Measurements from ENCODE around the gene BANF2. TPM values are rescaled to one million over a fixed set of nuclear protein-coding genes. Genes with fewer than 3 reads are reported as not detected.

The BANF2 gene
- total RNA-seq, 1 experiment from 2014 or later, result not detected

DNA sequence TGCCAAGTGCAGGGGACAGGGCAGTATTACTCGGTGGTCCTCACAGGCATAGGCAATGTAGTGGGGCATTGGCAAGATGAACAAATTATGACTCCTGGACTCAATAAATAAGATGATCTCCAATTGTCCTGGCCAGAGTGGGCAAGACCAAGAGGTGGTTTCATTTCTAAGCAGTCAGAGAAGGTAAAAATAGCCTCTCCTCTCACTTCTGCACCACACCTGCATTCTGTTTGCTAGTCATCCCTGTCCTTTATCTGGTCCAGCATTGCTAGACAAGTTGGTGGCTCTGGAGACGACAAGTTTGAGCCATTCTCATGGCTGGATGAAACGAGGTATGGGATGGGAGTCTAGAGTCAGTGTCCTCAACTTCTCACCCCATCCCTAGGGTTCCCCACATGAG, 83.0 kb downstream of the BANF2 start (continued):
- TF ChIP-seq YY1 (IDR thresholded peaks at IDR 0.05; ENCODE audit: extremely low read depth, insufficient replicate concordance, low read depth, low read length) (no peak), POLR2A (IDR thresholded peaks at IDR 0.05; ENCODE audit: borderline replicate concordance, extremely low read depth, insufficient read depth, insufficient read length) (no peak), ATF3 (IDR thresholded peaks at IDR 0.05) (no peak)

DNA sequence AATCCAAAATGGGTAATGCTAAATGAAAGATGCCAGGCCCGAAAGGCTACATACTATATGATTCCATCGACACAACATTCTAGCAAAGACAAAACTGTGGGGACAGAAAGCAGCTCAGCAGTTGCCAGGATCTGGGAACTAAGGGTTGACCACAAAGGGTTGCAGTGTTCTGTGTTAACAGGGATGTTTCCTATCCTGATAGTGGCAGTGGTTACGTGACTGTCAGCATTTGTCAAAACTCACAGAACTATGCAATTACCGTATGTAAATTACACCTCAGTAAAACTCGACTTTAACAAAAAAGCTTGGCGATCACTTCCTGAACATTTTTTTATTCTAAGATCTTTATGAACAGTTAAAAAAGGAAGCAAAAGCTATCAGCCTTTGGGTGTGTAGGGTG, 83.9 kb downstream of the BANF2 start:
- BruUV-seq (replicated peaks), result no TSS peak
- no peak overlapping the region for H3K27ac ChIP-seq (ENCODE audit: low read depth, low read length)
- no peaks in the 10 kb centered on the region for H4K20me1 ChIP-seq (ENCODE audit: insufficient read depth)
- no peaks in the 10 kb centered on the region for H3K4me1 ChIP-seq (ENCODE audit: control insufficient read depth in 1 of 2, insufficient read depth in 2 of 2, low read length in 2 of 2)
- H3K9me2 ChIP-seq (ENCODE audit: insufficient read depth), result no peaks in the 10 kb centered on the region
- intact Hi-C loops (cut with micrococcal nuclease), result no loop called here
- no peak overlapping the region for H3K4me3 ChIP-seq (replicated peaks in 1 of 2; ENCODE audit: low read depth in 1 of 2, low read length in 2 of 2)
- no peaks in the 10 kb centered on the region for H3K9me3 ChIP-seq (ENCODE audit: control insufficient read depth in 1 of 2, insufficient read depth in 1 of 2, low read depth in 1 of 2, low read length in 2 of 2)
- CTCF ChIA-PET, result interaction anchor here (1.6 kb wide), 1 partner anchor 101 kb away, joined by 3 read pairs; the partner anchor contains the start of gene RRBP1
- RAD21 ChIA-PET (ENCODE audit: low non-redundant PET in 1 of 2, low total read pairs in 2 of 2, uncharacterized antibody in 2 of 2, unreplicated experiment in 2 of 2), result no interaction called here
- H3K9ac ChIP-seq (ENCODE audit: low read length), result no peak overlapping the region
- no peaks in the 10 kb centered on the region for H3K36me3 ChIP-seq (ENCODE audit: control insufficient read depth in 1 of 2, insufficient read depth in 2 of 2, low read length in 2 of 2)
- DNase-seq (ENCODE audit: low read depth, low spot score) (no peak), ATAC-seq (no peak)
- H2AFZ ChIP-seq (ENCODE audit: low read depth, low read length, poor library complexity, severe bottlenecking), result no peak overlapping the region
- TF ChIP-seq JUND (IDR thresholded peaks at IDR 0.05) (no peak), SP1 (IDR thresholded peaks at IDR 0.05; ENCODE audit: low read depth) (no peak), CEBPB (IDR thresholded peaks at IDR 0.05; ENCODE audit: low read depth) (no peak), RAD21 (IDR thresholded peaks at IDR 0.05; ENCODE audit: low read depth) (no peak), ELF1 (IDR thresholded peaks at IDR 0.05; ENCODE audit: borderline replicate concordance, low read depth) (no peak), POLR2AphosphoS5 (IDR thresholded peaks at IDR 0.05; ENCODE audit: low read depth, low read length) (no peak), SIN3A (IDR thresholded peaks at IDR 0.05; ENCODE audit: low read depth) (no peak), CBX3 (IDR thresholded peaks at IDR 0.05; ENCODE audit: low read depth) (no peak), POLR2A (IDR thresholded peaks at IDR 0.05; ENCODE audit: borderline replicate concordance, extremely low read depth, insufficient read depth, insufficient read length) (no peak), ZBTB33 (IDR thresholded peaks at IDR 0.05; ENCODE audit: extremely low read depth, insufficient replicate concordance, low read length) (no peak), ZFX (IDR thresholded peaks at IDR 0.05) (no peak), EZH2phosphoT487 (IDR thresholded peaks at IDR 0.05; ENCODE audit: borderline replicate concordance) (no peak), EGR1 (IDR thresholded peaks at IDR 0.05; ENCODE audit: low read depth) (no peak), FOSL1 (IDR thresholded peaks at IDR 0.05; ENCODE audit: low read depth) (no peak), SRF (IDR thresholded peaks at IDR 0.05; ENCODE audit: low read depth) (no peak)
- TF ChIP-seq, protein P1, sequence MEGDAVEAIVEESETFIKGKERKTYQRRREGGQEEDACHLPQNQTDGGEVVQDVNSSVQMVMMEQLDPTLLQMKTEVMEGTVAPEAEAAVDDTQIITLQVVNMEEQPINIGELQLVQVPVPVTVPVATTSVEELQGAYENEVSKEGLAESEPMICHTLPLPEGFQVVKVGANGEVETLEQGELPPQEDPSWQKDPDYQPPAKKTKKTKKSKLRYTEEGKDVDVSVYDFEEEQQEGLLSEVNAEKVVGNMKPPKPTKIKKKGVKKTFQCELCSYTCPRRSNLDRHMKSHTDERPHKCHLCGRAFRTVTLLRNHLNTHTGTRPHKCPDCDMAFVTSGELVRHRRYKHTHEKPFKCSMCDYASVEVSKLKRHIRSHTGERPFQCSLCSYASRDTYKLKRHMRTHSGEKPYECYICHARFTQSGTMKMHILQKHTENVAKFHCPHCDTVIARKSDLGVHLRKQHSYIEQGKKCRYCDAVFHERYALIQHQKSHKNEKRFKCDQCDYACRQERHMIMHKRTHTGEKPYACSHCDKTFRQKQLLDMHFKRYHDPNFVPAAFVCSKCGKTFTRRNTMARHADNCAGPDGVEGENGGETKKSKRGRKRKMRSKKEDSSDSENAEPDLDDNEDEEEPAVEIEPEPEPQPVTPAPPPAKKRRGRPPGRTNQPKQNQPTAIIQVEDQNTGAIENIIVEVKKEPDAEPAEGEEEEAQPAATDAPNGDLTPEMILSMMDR (IDR thresholded peaks at IDR 0.05 in 2 of 3, conservative IDR thresholded peaks at IDR 0.05 in 1 of 3; ENCODE audit: borderline replicate concordance in 1 of 3, insufficient read depth in 1 of 3, low read depth in 2 of 3, low read length in 2 of 3), result no peak
- TF ChIP-seq, protein P2, sequence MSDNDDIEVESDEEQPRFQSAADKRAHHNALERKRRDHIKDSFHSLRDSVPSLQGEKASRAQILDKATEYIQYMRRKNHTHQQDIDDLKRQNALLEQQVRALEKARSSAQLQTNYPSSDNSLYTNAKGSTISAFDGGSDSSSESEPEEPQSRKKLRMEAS (IDR thresholded peaks at IDR 0.05), result no peak
- TF ChIP-seq, protein P3, sequence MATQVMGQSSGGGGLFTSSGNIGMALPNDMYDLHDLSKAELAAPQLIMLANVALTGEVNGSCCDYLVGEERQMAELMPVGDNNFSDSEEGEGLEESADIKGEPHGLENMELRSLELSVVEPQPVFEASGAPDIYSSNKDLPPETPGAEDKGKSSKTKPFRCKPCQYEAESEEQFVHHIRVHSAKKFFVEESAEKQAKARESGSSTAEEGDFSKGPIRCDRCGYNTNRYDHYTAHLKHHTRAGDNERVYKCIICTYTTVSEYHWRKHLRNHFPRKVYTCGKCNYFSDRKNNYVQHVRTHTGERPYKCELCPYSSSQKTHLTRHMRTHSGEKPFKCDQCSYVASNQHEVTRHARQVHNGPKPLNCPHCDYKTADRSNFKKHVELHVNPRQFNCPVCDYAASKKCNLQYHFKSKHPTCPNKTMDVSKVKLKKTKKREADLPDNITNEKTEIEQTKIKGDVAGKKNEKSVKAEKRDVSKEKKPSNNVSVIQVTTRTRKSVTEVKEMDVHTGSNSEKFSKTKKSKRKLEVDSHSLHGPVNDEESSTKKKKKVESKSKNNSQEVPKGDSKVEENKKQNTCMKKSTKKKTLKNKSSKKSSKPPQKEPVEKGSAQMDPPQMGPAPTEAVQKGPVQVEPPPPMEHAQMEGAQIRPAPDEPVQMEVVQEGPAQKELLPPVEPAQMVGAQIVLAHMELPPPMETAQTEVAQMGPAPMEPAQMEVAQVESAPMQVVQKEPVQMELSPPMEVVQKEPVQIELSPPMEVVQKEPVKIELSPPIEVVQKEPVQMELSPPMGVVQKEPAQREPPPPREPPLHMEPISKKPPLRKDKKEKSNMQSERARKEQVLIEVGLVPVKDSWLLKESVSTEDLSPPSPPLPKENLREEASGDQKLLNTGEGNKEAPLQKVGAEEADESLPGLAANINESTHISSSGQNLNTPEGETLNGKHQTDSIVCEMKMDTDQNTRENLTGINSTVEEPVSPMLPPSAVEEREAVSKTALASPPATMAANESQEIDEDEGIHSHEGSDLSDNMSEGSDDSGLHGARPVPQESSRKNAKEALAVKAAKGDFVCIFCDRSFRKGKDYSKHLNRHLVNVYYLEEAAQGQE (IDR thresholded peaks at IDR 0.05; ENCODE audit: low read depth), result no peak
- no peak overlapping the region for H3K4me2 ChIP-seq (ENCODE audit: low read length)
- no peaks in the 10 kb centered on the region for H3K27me3 ChIP-seq (ENCODE audit: insufficient read depth, low read length)
- POLR2A ChIA-PET, result no interaction called here
- H3K79me2 ChIP-seq (ENCODE audit: insufficient read depth, low read length), result no peaks in the 10 kb centered on the region

Measured in HCT116 (cell line).